NCI-H1417 treated with DMSO at 0.1 percent for 48 hours (cell line): ENCODE measurements around the gene DMXL1.

ENCODE experiments used
- DNase-seq: peaks from one replicate; lab custom pipeline; 2025; lab: John Stamatoyannopoulos, UW

The DMXL1 gene

DNA sequence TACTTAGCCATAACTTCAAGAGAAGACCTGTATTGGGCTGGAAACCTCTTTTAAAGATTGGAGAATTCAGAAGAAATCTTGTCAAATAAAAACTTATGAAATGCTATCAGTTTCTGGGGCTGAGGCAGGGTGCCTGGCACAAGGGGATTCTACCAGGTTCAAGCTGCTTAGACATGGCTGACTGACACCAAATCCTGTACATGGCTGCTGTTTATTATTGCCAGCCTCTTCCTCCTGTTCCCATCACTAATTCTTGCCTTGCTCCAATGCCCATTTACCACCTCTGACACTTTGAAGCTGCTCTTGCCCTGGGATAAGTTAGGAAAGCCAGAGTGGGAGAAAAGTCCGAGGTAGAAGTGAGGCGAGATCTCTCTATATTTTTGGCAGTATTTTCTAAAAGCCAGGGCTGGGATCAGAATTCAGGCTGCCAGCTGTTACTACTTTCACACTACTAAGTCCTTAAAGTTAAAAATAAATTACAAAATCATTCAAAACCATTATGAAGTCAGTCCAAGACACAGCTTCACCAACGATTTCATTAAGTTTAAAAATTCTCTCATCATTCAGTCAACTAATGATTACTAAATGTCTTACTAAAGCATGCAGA lies 218.7 kb downstream of the DMXL1 start:
- DNase-seq: no peak

DNA sequence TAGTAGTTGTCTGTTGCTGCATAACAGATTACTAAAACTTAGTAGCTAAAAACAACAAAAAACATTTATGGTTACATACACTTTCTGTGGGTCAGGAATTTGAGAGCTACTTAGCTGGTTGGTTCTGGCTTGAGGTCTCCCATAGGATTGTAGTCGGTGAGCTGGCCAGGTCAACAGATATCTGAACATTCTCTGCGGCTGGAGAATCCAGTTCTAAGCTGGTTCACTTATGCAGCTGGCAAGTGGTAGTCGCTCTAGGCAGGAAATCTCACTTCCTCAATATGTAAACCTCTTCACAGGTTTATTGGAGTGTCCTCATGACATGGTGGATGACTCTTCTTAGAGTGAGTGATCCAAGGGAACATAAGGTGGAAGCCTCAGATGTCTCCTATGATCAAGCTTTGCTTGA lies 219.3 kb downstream of the DMXL1 start:
- DNase-seq: no peak

DNA sequence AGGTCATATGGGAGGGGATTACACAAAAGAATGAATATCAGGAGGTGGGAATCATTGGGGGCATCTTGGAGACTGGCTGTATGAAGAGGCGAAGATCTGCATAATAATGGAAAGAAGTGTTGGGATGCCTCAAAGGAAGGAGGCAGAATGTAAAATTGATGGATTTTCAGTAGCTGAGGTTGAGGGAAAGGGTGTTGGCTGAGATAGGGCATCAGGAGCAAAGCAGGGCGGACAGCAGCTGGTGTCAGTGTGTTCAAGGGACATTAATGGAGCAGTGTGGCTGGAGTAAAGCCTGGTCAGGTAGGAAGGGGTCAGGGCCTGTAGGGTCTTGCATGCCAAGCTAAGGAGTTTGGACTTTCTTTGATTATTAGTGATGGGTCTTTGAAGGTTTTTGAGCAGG lies 219.7 kb downstream of the DMXL1 start:
- no peak for DNase-seq

DNA sequence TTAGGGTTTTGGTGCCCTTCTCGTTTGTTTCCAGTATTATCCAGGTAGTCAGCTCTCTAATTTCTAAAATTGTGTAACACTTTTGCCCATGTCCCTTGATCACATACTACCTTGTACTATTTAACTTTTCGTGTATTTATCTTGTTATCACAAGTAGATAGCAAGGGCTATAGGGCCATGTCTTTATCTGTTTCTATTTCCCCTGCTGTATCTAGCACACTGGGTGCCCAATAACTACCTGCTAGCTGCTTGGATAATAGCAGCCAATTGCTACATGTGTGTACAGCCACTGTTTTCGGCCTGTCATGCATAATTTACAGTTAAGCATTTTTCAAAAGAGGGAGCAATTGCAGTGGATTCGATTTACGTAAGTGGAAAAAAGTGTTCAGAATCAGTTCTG lies 220.2 kb downstream of the DMXL1 start:
- no peak for DNase-seq

DNA sequence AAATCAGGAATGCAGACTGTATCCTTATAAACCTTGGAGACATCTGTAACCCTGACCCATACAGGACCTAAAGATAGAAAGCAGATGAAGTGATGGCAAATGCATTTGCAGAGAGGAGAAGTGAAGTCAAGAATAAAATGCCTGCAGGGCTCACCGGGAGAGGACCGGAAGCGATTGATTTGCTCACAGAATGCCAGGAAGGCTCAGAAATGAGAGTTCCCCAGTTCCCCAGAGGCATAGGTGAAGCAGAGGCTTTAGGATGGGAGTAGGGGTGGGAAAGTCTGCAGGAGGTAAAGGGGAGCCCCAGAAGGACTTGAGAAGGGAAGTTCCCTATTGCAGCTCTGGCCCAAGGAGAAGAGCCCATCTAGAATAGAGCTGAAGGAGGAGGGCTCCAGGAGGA lies 221.0 kb downstream of the DMXL1 start:
- DNase-seq: no peak

DNA sequence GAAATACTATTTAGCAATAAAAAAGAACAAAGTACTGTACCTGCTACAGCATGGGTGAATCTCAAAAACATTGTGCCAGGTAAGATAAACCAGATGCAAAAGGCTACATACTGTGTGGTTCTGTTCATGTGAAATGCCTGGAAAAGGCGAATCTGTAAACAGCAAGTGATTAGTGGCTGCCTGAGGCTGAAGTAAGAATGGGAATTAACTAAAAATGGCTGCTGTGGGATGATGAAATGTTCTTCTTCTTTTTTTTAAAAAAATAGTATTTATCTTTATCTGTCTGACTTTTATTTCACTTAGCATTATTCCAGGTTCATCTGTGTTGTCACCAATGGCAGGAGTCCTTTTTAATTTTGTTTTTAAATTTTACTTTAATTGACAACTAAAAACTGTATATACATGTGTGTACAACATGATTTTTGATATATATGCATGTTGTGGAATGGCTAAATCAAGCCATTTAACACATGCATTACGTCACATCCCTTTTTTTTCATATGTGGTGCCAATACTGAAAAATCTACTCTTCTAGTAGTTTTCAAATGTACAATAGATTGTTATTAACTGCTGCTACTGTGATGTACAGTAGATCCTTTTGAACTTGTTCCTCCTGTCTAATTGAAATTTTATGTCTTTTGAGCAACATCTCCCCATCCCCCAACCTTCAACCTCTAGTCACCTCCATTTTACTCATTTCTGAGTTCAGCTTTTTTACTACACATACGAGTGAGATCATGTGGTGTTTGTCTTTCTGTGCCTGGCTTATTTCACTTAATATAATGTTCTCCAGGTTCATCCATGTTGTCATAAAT lies 222.0 kb downstream of the DMXL1 start:
- DNase-seq: no peak

DNA sequence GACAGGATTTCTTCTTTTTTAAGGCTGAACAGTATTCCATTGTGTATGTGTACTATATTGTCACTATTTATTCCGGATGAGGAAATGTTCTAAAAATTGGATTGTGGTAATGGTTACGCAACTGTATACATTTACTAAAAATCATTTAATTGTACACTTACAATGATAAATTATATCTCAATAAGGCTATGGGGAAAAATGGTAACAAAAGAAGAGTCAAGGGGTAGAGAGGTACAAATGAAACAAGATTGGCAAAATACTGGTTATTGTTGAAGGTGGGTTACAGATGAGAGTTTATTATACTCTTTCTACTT lies 222.6 kb downstream of the DMXL1 start:
- DNase-seq: no peak
